ENCODE results near the gene DNAH17. TPM values are rescaled to one million over a fixed set of nuclear protein-coding genes. Genes with fewer than 3 reads are reported as not detected.

DNAH17 gene
- total RNA-seq, 1 donor from 2014 or later: not detected

- DNase-seq (ENCODE audit: low read depth): peak; percentile 7
These were observed 100.2 kb downstream of the DNAH17 start for GRCh38 chr17:78476973-78477372.

GRCh38 chr17:78476149-78476548 is 101.0 kb downstream of the DNAH17 start:
- no peak overlapping the region for H3K4me3 ChIP-seq (ENCODE audit: low read depth, low read length)
- TF ChIP-seq CTCF (conservative IDR thresholded peaks at IDR 0.05; ENCODE audit: low read depth, low read length): no peak
- no peak for DNase-seq (ENCODE audit: low read depth)

More at GRCh38 chr17:78476973-78477372, 100.2 kb downstream of the DNAH17 start:
- no peak overlapping the region for H3K4me3 ChIP-seq (ENCODE audit: low read depth, low read length)
- TF ChIP-seq CTCF (conservative IDR thresholded peaks at IDR 0.05; ENCODE audit: low read depth, low read length): no peak

GRCh38 chr17:78475211-78475610 is 102.0 kb downstream of the DNAH17 start:
- DNase-seq (ENCODE audit: low read depth): no peak
- no peak overlapping the region for H3K4me3 ChIP-seq (ENCODE audit: low read depth, low read length)
- no peak for TF ChIP-seq CTCF (conservative IDR thresholded peaks at IDR 0.05; ENCODE audit: low read depth, low read length)

- no peak overlapping the region for H3K4me3 ChIP-seq (ENCODE audit: low read depth, low read length)
- DNase-seq (ENCODE audit: low read depth): peak; percentile 13
- TF ChIP-seq CTCF (conservative IDR thresholded peaks at IDR 0.05; ENCODE audit: low read depth, low read length): no peak
These were observed 102.5 kb downstream of the DNAH17 start for GRCh38 chr17:78474614-78475146.

GRCh38 chr17:78473951-78474613 is 103.1 kb downstream of the DNAH17 start:
- no peak overlapping the region for H3K4me3 ChIP-seq (ENCODE audit: low read depth, low read length)
- no peak for TF ChIP-seq CTCF (conservative IDR thresholded peaks at IDR 0.05; ENCODE audit: low read depth, low read length)
- DNase-seq (ENCODE audit: low read depth): peak; percentile 1

GRCh38 chr17:78472035-78472905 is 104.9 kb downstream of the DNAH17 start:
- H3K4me3 ChIP-seq (ENCODE audit: low read depth, low read length): no peak overlapping the region
- no peak for DNase-seq (ENCODE audit: low read depth)
- TF ChIP-seq CTCF (conservative IDR thresholded peaks at IDR 0.05; ENCODE audit: low read depth, low read length): no peak
